GM19043 (cell line): ENCODE results near the gene TTLL9.

ENCODE experiments used
- ATAC-seq: cut with Tn5 transposase; IDR thresholded peaks from one replicate; pipeline ENCODE4 v1.9.1; 2021; ENCODE audit warnings: low read depth; ENCODE audit not compliant: unreplicated experiment

The TTLL9 gene

GRCh38 chr20:31836853-31837608, 33.4 kb upstream of the TTLL9 start:
- no peak for ATAC-seq

- no peak for ATAC-seq
Measured at GRCh38 chr20:31837896-31838397, 32.5 kb upstream of the TTLL9 start.

- no peak for ATAC-seq
Measured at GRCh38 chr20:31838646-31839292, 31.7 kb upstream of the TTLL9 start.

GRCh38 chr20:31839782-31840487, 30.5 kb upstream of the TTLL9 start:
- ATAC-seq = no peak

- no peak for ATAC-seq
Measured at GRCh38 chr20:31840906-31841816, 29.3 kb upstream of the TTLL9 start.

GRCh38 chr20:31841928-31842327, 28.5 kb upstream of the TTLL9 start:
- ATAC-seq = no peak

GRCh38 chr20:31842471-31843157, 27.8 kb upstream of the TTLL9 start:
- no peak for ATAC-seq

GRCh38 chr20:31843288-31843687, 27.1 kb upstream of the TTLL9 start:
- no peak for ATAC-seq

- ATAC-seq = no peak
Measured at GRCh38 chr20:31843881-31844280, 26.6 kb upstream of the TTLL9 start.

- ATAC-seq = no peak
Measured at GRCh38 chr20:31844737-31845299, 25.6 kb upstream of the TTLL9 start.

- ATAC-seq = no peak
Measured at GRCh38 chr20:31845300-31845863, 25.1 kb upstream of the TTLL9 start, which contains the start of gene FOXS1. Gene FOXS1 (minus strand): TSS chr20:31845604. CDS start chr20:31845542, 62 bp downstream.

GRCh38 chr20:31846793-31847138, 23.7 kb upstream of the TTLL9 start:
- no peak for ATAC-seq

- ATAC-seq = no peak
Measured at GRCh38 chr20:31848088-31848999, 22.1 kb upstream of the TTLL9 start.

GRCh38 chr20:31849306-31849930, 21.0 kb upstream of the TTLL9 start:
- ATAC-seq = no peak

- no peak for ATAC-seq
Measured at GRCh38 chr20:31851240-31851955, 19.0 kb upstream of the TTLL9 start.

GRCh38 chr20:31853481-31853880, 17.0 kb upstream of the TTLL9 start:
- ATAC-seq = no peak

GRCh38 chr20:31856516-31856915, 13.9 kb upstream of the TTLL9 start:
- no peak for ATAC-seq
